Measurements from ENCODE around the gene ZBTB21. TPM values are rescaled to one million over a fixed set of nuclear protein-coding genes. Genes with fewer than 3 reads are reported as not detected.
A peak's percentile ranks its signal among the peaks of the same experiment; 100 is the strongest.

The ZBTB21 gene
- total RNA-seq, 2 experiments from 2014 or later, result 30.7 to 32.9 TPM

GRCh38 chr21:42048870-42049577, 38.9 kb upstream of the ZBTB21 start:
- Mint-ChIP-seq H3K4me1 (no peaks in the 10 kb centered on the region), H3K4me3 (no peak overlapping the region), H3K27me3 (no peaks in the 10 kb centered on the region), H3K36me3 (ENCODE audit: low read depth) (no peaks in the 10 kb centered on the region), H3K27ac (no peak overlapping the region), H3K9me3 (ENCODE audit: low read depth) (no peaks in the 10 kb centered on the region)
- POLR2A ChIA-PET, result no interaction called here
- CTCF ChIA-PET, result no interaction called here
- ATAC-seq (no peak), DNase-seq (no peak)
- intact Hi-C loops (cut with DNase I, micrococcal nuclease), result no loop called here

- Mint-ChIP-seq H3K4me3 (no peak overlapping the region), H3K27me3 (no peaks in the 10 kb centered on the region), H3K4me1 (no peaks in the 10 kb centered on the region), H3K36me3 (ENCODE audit: low read depth) (no peaks in the 10 kb centered on the region), H3K9me3 (ENCODE audit: low read depth) (no peaks in the 10 kb centered on the region), H3K27ac (no peak overlapping the region)
- POLR2A ChIA-PET, result no interaction called here
- intact Hi-C loops (cut with DNase I, micrococcal nuclease), result no loop called here
- ATAC-seq, result no peak
- DNase-seq, result no peak
- CTCF ChIA-PET, result no interaction called here
These were observed 37.9 kb upstream of the ZBTB21 start for GRCh38 chr21:42047821-42048613.

- DNase-seq (no peak), ATAC-seq (no peak)
- Mint-ChIP-seq H3K9me3 (ENCODE audit: low read depth) (no peaks in the 10 kb centered on the region), H3K27me3 (no peaks in the 10 kb centered on the region), H3K4me1 (no peaks in the 10 kb centered on the region), H3K36me3 (ENCODE audit: low read depth) (no peaks in the 10 kb centered on the region), H3K27ac (no peak overlapping the region), H3K4me3 (no peak overlapping the region)
- CTCF ChIA-PET, result interaction anchor here (0.6 to 1.7 kb wide), 2 partner anchors 63 to 71 kb away, joined by 3 to 4 read pairs; no protein-coding TSS in a partner anchor
- intact Hi-C loops (cut with DNase I, micrococcal nuclease), result no loop called here
- POLR2A ChIA-PET, result no interaction called here
These were observed 34.8 kb upstream of the ZBTB21 start for GRCh38 chr21:42044871-42045495.

- Mint-ChIP-seq H3K9me3 (ENCODE audit: low read depth) (no peaks in the 10 kb centered on the region), H3K4me1 (no peaks in the 10 kb centered on the region), H3K27ac (no peak overlapping the region), H3K36me3 (ENCODE audit: low read depth) (no peaks in the 10 kb centered on the region), H3K27me3 (no peaks in the 10 kb centered on the region), H3K4me3 (no peak overlapping the region)
- intact Hi-C loops (cut with DNase I, micrococcal nuclease), result no loop called here
- no peak for ATAC-seq
- ChIA-PET CTCF (no interaction called here), POLR2A (no interaction called here)
- DNase-seq, result no peak
These were observed 33.8 kb upstream of the ZBTB21 start for GRCh38 chr21:42043961-42044360.

- POLR2A ChIA-PET, result no interaction called here
- no peak for ATAC-seq
- CTCF ChIA-PET, result interaction anchor here (1.0 kb wide), 1 partner anchor 74 kb away, joined by 3 read pairs; no protein-coding TSS in a partner anchor
These were observed 33.2 kb upstream of the ZBTB21 start for GRCh38 chr21:42043201-42043895.

GRCh38 chr21:42042651-42043050, 32.5 kb upstream of the ZBTB21 start:
- no peaks in the 10 kb centered on the region for H3K27me3 Mint-ChIP-seq
- intact Hi-C loops (cut with DNase I, micrococcal nuclease), result no loop called here
- H3K36me3 Mint-ChIP-seq (ENCODE audit: low read depth), result no peaks in the 10 kb centered on the region
- DNase-seq (no peak), ATAC-seq (no peak)
- H3K27ac Mint-ChIP-seq, result no peak overlapping the region
- ChIA-PET POLR2A (interaction anchor here (0.8 kb wide), 1 partner anchor 69 kb away, joined by 4 read pairs; no protein-coding TSS in a partner anchor), CTCF (interaction anchor here (1.0 to 1.2 kb wide), 2 partner anchors 37 to 75 kb away, joined by 3 read pairs; no protein-coding TSS in a partner anchor)
- peaks cover 2% of the 10 kb centered on the region for H3K4me1 Mint-ChIP-seq
- H3K9me3 Mint-ChIP-seq (ENCODE audit: low read depth), result no peaks in the 10 kb centered on the region
- H3K4me3 Mint-ChIP-seq, result no peak overlapping the region

More at GRCh38 chr21:42043201-42043895, 33.2 kb upstream of the ZBTB21 start:
- Mint-ChIP-seq H3K9me3 (ENCODE audit: low read depth) (no peaks in the 10 kb centered on the region), H3K27me3 (no peaks in the 10 kb centered on the region), H3K4me1 (peaks cover 2% of the 10 kb centered on the region), H3K36me3 (ENCODE audit: low read depth) (no peaks in the 10 kb centered on the region), H3K4me3 (no peak overlapping the region), H3K27ac (no peak overlapping the region)
- DNase-seq, result no peak
- intact Hi-C loops (cut with DNase I, micrococcal nuclease), result no loop called here

- Mint-ChIP-seq H3K4me1 (peaks cover 2% of the 10 kb centered on the region), H3K27me3 (no peaks in the 10 kb centered on the region), H3K27ac (no peak overlapping the region), H3K4me3 (no peak overlapping the region), H3K9me3 (ENCODE audit: low read depth) (no peaks in the 10 kb centered on the region), H3K36me3 (ENCODE audit: low read depth) (no peaks in the 10 kb centered on the region)
- intact Hi-C loops (cut with DNase I, micrococcal nuclease), result no loop called here
- ChIA-PET CTCF (interaction anchor here (1.2 kb wide), 1 partner anchor 36 kb away, joined by 3 read pairs; no protein-coding TSS in a partner anchor), POLR2A (interaction anchor here (0.7 kb wide), 1 partner anchor 374 kb away, joined by 3 read pairs; no protein-coding TSS in a partner anchor)
- no peak for ATAC-seq
- DNase-seq, result no peak
These were observed 31.6 kb upstream of the ZBTB21 start for GRCh38 chr21:42041711-42042110.

GRCh38 chr21:42041246-42041645, 31.1 kb upstream of the ZBTB21 start:
- intact Hi-C loops (cut with DNase I, micrococcal nuclease), result no loop called here
- no peak overlapping the region for H3K4me3 Mint-ChIP-seq
- ATAC-seq (peak; percentile 16), DNase-seq (no peak)
- H3K27ac Mint-ChIP-seq, result no peak overlapping the region
- no peaks in the 10 kb centered on the region for H3K36me3 Mint-ChIP-seq (ENCODE audit: low read depth)
- ChIA-PET CTCF (no interaction called here), POLR2A (interaction anchor here (0.7 kb wide), 1 partner anchor 375 kb away, joined by 3 read pairs; no protein-coding TSS in a partner anchor)
- no peaks in the 10 kb centered on the region for H3K27me3 Mint-ChIP-seq
- peaks cover 2% of the 10 kb centered on the region for H3K4me1 Mint-ChIP-seq
- no peaks in the 10 kb centered on the region for H3K9me3 Mint-ChIP-seq (ENCODE audit: low read depth)

GRCh38 chr21:42040411-42041180, 30.4 kb upstream of the ZBTB21 start:
- POLR2A ChIA-PET, result interaction anchor here (0.7 kb wide), 1 partner anchor 375 kb away, joined by 3 read pairs; no protein-coding TSS in a partner anchor
- CTCF ChIA-PET, result no interaction called here
- Mint-ChIP-seq H3K36me3 (ENCODE audit: low read depth) (no peaks in the 10 kb centered on the region), H3K27ac (no peak overlapping the region), H3K27me3 (no peaks in the 10 kb centered on the region), H3K9me3 (ENCODE audit: low read depth) (no peaks in the 10 kb centered on the region), H3K4me1 (peaks cover 2% of the 10 kb centered on the region), H3K4me3 (no peak overlapping the region)
- DNase-seq (no peak), ATAC-seq (no peak)
- intact Hi-C loops (cut with DNase I, micrococcal nuclease), result no loop called here

- H3K36me3 Mint-ChIP-seq (ENCODE audit: low read depth), result no peaks in the 10 kb centered on the region
- no peaks in the 10 kb centered on the region for H3K27me3 Mint-ChIP-seq
- POLR2A ChIA-PET, result no interaction called here
- peaks cover 2% of the 10 kb centered on the region for H3K4me1 Mint-ChIP-seq
- intact Hi-C loops (cut with DNase I, micrococcal nuclease), result no loop called here
- H3K4me3 Mint-ChIP-seq, result no peak overlapping the region
- DNase-seq, result no peak
- H3K9me3 Mint-ChIP-seq (ENCODE audit: low read depth), result no peaks in the 10 kb centered on the region
- no peak overlapping the region for H3K27ac Mint-ChIP-seq
- ATAC-seq, result no peak
- CTCF ChIA-PET, result no interaction called here
These were observed 29.8 kb upstream of the ZBTB21 start for GRCh38 chr21:42039911-42040351.

Data from activated CD4-positive, alpha-beta T cell treated with anti-CD3 and anti-CD28 coated beads for 36 hours (primary cell).